SIG-M5 treated with dmso at 0.1 percent for 504 hours (cell line): ENCODE results near the gene GZMM.
"Not testable (repeated sequence)": the region's sequence is repeated elsewhere in the genome, so short reads cannot be mapped to it uniquely, and the experiment has no call there.

Source experiments
- DNase-seq: peaks from one replicate; lab custom pipeline; 2025; ENCODE audit not compliant: unreplicated experiment; lab: John Stamatoyannopoulos, UW

GZMM gene

GRCh38 chr19:580274-580835, 36.5 kb downstream of the GZMM start:
- DNase-seq: no peak

GRCh38 chr19:581399-582111, 37.7 kb downstream of the GZMM start:
- DNase-seq: no peak

GRCh38 chr19:582497-583197, 38.8 kb downstream of the GZMM start:
- DNase-seq: no peak

GRCh38 chr19:583198-583967, 39.5 kb downstream of the GZMM start:
- no peak for DNase-seq

- no peak for DNase-seq
These were observed 40.1 kb downstream of the GZMM start for GRCh38 chr19:583968-584239.

- no peak for DNase-seq
These were observed 40.6 kb downstream of the GZMM start for GRCh38 chr19:584240-585001.

GRCh38 chr19:585146-585545, 41.3 kb downstream of the GZMM start:
- not testable (repeated sequence) for DNase-seq

GRCh38 chr19:585551-586110, 41.8 kb downstream of the GZMM start:
- no peak for DNase-seq

GRCh38 chr19:588093-588740, 44.4 kb downstream of the GZMM start:
- peak; percentile 78 for DNase-seq

GRCh38 chr19:588741-589692, 45.2 kb downstream of the GZMM start:
- DNase-seq: no peak

GRCh38 chr19:589693-590395, 46.0 kb downstream of the GZMM start, which contains the start of gene HCN2:
HCN2 (plus strand) TSS chr19:589881; CDS start chr19:589946, 65 bp downstream.
- DNase-seq: no peak

- DNase-seq: no peak
These were observed 46.5 kb downstream of the GZMM start for GRCh38 chr19:590396-590745.

GRCh38 chr19:590750-591098, 46.9 kb downstream of the GZMM start:
- DNase-seq: no peak

GRCh38 chr19:591099-591958, 47.5 kb downstream of the GZMM start:
- no peak for DNase-seq

- no peak for DNase-seq
These were observed 48.2 kb downstream of the GZMM start for GRCh38 chr19:592101-592500.

GRCh38 chr19:593055-593454, 49.2 kb downstream of the GZMM start:
- DNase-seq: no peak

GRCh38 chr19:593505-593904, 49.7 kb downstream of the GZMM start:
- DNase-seq: no peak
